Fibroblast of the conjunctiva (primary cell): ENCODE measurements around the gene CFAP97D1.
"Not testable (repeated sequence)": the region's sequence is repeated elsewhere in the genome, so short reads cannot be mapped to it uniquely, and the experiment has no call there.

ENCODE experiments used
- DNase-seq: peaks from one replicate; pipeline ENCODE4 v3.0.0-alpha.2; 2010; ENCODE audit warnings: low read depth

CFAP97D1 gene

DNA sequence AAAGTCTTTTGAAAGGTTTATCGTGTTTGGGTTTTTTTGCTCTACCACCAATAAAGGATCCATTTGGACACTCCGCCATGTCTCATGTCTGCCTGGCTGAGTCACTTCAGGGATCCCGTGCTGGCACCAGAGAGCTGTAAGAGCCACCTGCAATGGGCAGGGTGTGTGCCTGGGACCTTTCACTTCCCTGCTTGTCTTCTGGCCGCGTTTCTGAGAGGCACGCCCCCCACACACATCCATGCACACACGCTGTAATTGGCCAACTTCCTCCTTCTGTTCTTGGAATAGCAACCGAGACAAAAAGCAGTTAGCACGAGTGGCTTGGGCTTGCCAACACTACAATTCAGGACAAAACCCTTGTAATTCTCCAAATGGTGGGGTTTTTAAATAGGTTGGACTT is 11.9 kb upstream of the CFAP97D1 start:
- DNase-seq, result no peak

DNA sequence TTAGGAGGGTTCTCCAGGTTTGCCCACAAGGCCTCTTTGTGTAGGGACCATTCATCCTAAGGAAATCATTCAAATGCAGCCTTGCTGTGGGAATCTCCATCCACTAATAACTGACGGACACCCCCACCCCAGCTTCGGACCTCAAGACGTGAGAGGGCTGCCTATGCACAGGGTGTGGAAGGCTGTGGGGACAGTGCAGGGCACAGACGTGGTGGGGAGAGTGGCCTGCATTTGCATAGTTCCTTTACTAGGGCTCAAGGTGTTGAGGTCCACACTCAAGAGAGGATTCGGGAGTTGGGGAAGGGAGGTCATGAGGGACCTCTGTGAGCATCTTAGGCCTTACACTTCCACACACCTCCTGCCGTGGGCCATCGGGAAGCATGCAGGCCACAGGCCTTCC is 11.3 kb upstream of the CFAP97D1 start:
- DNase-seq, result no peak

DNA sequence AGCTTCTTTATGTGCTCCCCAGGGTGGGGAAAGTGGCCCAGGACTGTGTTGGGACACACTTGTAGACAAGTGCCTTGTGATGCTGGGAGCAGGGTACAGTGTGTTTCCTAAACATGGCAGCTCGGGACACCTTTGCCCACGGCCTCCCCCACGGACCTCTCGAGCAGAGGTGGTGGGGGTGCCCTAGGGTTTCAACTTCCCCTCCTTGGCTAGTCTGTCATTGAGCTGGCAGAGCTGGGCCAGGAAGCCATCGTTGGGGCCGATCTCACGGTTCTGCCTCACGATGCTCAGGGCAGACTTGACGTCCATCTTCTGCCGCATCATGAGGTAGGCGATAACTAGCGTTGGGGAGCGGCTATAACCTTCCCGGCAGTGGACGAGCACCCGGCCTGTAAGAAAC is 10.8 kb upstream of the CFAP97D1 start:
- no peak for DNase-seq

DNA sequence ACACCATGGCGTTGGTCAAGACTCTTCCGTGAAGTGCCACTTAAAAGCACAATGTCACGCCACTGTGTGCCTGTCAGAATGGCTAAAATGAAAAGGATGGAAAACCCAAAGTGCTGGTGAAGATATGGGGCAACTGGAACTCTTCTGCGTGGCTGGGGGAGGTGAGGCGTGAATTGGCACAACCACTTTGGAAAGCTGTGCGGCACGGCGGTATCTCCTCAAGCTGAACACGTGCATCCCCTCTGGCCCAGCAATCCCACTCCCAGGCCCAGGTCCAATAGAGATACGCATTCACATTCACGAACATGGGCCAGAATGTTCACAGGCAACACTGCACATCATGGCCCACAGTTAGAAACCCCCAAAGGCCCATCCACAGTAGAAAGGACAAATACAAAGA is 10.4 kb upstream of the CFAP97D1 start:
- no peak for DNase-seq

DNA sequence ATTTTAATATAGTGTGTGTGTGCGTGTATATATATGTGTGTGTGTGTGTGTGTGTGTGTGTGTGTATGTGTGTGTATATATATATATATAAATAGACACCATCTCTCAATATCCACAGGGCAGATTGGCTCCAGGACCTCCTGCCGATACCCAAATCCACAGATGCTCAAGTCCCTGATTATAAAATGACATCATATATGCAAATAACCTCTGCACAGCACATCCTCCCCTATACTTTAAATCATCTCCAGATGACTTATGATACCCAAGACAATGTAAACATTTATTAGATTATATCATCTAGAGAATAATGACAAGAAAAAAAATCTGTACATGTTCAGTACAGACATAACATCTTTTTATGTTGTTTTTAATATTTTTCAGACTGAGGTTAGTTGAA is 9.3 kb upstream of the CFAP97D1 start:
- DNase-seq, result no peak

DNA sequence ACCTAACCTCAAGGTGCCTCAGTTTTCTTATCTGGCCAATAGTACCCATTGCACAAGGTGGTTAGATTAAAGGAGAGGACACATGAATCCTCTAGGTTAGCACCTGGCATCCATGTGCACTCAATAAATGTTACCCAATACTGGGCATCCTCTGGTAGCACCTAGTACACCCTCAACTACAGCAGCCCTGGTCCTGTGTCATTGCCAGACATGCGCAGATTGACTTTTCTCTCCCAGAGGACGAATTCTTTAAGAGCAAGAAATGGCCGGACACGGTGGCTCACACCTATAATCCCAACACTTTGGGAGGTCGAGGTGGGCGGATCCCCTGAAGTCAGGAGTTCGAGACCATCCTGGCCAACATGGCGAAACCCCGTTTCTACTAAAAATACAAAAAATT is 8.8 kb upstream of the CFAP97D1 start:
- no peak for DNase-seq

DNA sequence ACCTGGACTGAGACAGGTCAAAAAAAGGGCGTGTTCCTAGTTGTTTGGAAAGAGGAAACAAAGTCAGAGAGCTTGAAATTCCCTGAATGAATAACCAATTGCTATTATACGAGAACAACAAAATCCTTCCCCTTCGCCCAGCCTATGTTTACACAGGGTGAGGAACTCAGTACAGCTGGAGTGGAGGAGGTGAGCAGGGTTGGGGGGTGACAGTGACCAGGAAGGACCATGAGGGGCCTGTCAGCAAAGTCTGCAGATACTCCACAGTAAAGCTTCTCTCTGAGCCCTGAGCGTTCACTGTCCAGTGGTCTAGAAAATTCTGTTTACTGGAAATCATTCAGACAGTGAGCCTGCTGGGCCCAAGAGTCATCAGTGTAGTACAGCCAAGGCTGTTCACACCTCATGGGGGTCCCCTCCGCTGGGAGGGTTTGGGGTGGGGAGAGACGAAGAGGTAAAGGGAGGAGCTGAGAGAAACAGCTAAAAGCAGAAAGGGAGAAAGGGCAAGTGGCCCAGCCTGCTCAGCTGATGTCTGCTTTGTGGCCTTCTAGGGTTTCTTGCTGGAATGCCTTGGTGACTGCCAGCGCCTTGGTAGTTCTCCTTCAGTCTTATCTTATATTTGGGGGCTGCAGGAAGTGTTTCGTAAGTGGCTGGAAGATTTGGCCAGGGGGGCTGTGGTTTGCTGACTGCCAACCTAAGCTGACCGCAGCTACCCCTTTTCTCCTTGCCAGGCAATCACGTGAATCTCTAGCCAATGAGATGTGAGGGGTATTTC is 7.2 kb upstream of the CFAP97D1 start:
- DNase-seq, result no peak

DNA sequence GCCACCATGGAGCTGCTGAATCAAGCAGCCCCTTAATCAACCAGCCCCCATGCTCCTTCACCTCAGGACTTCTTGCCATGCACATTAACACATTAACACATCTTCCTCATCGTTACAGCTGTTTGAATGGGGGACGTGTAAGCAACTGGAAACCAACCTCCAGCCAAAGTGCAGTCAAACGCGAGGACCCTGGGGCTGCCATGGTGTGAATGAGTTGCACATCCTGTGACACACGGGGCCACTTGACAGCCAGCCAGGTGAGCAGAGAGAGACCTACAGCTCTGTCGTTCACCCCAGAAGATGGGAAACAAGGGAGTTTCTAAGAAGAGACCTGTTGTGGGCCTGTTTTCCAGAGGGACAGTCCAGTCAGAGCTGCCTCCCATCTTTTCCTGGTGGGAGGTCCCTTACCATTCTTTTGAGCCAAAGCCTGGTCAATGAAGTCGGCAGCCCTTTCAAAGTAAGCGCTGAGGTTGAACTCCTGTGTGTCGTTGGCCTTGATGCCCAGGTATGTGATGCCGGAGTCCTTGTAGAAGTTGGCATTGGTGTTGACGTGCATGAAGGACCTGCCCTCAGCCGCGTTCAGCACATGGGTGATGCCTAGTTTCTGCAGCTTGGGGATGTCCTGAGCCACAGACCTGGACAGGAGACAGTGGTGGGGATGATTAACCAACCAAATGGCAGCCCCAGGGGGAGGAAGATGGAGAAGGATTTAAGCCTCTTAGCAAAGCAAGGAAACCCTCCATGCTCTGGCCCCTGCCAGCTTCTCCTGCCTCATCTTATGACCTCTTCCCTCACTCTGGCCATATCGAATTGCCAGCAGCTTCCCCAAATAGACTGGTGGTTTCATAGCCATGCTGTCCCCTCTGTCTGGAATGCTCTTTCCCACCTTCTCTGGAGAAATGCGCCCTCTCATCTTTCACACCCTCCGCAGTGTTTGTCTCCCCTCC is 5.7 kb upstream of the CFAP97D1 start:
- DNase-seq, result no peak

DNA sequence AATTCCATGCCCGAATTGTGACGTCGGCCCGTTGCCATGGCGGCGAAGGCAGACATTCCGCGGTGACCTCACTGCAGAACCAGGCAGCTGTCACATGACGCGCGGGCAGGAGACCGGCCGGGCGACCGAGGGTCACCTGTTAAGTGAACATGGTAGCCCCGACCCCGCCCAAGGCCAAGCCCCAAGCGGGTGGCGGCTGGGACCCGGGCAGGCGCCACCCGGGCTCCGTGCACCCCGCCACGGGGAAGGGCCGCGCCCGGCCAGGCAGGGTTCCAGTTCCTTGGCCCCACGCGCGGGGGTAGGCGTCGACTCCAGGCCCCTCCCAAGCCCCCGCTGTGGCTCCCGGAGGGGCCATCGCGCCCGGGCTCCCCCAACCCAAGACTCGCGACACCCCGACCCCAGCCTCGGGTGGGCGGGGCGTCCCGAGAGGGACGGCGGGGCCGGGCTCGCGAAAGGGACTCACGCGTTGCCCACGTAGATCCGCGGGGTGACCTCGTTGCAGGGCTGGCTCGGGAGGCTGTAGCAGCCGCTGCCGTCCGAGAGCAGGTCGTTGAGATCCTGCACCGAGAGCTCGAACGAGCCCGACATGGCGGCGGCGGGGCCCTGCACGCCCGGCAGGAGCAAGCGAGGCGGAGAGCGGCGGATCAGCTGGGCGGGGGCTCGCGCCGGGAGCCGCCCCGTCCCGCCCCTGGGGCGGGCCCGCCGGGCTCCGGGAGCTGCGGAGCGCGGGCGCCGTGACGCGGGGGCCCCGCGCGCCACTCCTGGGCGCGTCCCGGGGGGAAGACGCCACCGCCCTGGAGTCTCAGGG is 1.7 kb upstream of the CFAP97D1 start, which contains the start of gene DUSP3:
Gene DUSP3, minus strand, starts transcription at position 641 of the 808 bp plus-strand sequence. Its CDS starts 53 bp downstream, at position 588.
- DNase-seq, result peak; percentile 81

DNA sequence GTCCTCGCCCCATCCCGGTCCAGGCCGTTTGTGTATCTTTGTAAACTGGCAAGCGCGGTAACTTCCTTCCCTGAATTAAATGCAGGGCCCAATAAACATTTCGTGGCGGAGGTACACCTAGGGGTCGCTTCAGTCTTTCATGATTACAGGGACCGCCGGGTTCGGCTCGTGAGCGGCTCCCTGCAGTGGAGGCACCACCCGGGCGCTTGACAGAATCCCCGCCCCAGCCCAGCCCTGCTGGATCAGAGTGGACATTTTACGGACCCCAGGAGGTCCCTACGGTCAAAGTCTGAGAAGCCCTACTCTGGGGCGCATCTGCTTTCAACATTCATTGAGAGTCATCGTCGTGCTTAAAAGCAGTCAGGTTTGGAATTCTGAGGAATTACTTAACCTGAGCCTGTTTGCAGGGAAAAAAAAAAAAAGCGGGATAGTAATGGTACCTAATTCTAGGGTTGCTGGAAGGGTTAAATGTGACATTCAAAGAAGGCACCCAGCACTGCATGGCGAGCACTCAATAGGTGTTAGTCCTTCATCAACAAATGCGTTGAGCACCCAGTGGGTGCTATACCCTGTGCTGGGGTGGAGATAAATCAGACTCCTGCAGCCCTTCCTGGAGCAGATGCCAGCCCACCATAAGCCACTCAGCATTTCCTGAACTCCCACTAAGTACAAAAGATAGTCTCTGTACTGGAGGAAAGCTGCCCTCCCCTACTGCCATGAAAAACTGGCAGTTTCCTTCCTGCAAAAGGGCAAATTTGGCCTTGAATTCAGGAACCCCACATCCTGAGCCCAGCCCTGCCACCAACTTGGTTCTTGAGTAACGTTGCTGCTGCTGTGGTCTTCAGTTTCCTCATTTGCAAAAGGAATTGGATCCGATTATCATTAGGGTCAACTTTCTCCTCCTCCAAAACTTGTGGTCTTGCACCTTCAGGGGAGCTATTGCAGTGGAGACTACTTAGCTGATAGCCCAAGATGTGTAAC is 800 bp upstream of the CFAP97D1 start:
- DNase-seq, result no peak

DNA sequence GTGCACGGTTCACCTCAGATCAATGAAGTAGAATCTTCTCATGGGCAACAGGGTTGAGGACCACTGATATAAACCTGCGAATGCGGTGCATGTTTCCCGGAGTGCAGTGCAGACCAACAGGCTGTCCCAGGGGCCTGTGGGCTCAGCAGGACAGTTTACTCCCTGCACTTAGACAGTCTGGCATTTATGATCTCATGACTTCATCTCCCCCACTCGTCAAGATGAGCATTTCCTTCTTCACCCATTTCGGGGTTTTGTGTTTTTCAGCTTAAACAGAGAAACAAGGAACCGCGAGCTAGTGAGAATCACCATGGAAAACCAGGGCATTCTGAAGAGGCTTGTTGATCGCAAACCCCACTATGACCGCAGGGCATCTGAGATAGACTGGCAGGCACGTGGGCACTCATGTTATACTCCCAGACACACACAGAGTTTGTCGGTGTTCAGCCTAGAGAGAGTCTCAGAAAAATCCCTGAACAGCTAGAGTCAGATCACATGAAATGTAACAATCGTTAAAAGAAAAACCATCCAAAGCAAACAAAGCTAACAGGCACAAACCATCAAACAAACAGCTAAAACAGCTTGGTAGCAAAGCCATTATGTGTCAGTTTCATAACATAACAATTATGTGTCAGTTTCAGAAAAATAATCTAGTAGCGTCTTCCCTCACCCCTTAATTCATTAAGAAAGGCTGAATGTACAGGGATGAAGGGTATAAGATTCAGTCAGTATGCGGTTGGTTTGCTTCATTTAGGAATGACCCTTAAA is 2.9 kb downstream of the CFAP97D1 start:
- no peak for DNase-seq

DNA sequence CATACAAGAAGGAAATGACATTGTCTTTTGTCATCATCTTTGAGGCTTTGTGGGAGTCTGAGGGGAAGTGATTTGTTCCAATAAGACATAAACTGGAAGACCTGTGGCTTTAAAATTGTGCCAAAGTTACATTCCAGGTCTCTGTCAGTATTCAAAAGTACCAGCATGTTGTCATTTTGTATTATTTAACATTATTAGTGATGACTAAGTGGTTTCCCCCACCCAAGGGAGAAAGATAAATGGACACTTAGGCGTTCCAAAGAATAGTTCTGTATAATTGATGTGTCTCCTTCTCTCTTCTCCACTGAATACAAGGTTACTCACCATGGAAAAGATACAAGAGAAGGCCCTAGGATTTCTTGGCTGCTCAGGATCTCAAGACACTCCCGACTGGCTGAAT is 3.8 kb downstream of the CFAP97D1 start:
- no peak for DNase-seq

DNA sequence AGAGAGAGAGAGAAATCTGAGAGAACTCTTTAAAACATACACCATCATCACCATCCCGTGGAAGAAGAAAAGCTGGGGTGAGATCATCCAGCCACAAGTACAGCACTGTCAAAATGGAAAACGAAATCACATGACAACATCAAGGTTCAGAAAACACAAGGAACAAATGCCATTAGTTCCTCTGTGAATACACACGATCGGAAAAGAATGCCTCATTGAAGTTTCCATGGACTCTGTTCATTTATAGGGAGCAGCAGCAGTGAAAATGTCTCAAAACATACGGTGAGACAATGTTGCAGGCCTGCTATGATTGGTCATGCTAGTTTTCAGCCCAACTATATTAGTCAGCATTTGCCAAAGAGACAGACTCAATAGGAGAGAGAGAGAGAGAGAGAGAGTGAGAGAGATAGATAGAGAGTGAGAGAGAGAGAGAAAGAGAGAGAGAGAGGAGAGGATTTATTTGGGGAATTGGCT is 4.4 kb downstream of the CFAP97D1 start:
- DNase-seq, result no peak

DNA sequence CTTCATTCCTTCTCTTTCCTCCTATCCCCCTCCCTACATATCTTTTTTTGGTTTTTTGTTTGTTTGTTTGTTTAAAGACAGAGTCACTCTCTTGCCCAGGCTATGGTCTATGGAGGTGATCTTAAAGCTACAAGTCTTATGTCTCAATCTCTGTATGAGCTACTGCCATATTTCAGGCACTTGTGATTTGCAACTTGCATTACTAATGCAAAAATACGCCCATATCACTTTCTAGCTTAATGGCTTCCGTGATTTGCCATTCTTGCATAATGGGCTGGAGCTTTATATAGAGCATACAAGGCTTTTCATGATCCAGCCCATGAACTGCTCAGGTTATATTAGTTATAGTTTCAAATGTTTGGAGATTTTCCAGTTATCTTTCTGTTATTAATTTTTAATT is 7.5 kb downstream of the CFAP97D1 start:
- DNase-seq, result no peak

DNA sequence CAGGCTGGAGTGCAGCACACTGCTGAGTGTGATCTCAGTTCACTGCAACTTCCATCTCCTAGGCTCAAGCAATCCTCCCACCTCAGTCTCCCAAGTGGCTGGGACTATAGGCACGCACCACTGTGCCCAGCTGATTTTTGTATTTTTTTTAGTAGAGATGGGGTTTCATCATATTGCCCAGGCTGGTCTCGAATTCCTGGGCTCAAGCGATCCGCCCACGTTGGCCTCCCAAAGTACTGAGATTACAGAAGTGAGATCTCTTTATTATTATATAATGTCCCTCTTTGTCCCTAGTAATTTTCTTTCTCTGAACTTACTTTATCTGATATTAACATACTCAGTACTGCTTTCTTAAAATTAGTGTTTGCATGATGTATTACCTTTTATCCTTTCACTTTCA is 8.3 kb downstream of the CFAP97D1 start:
- no peak for DNase-seq

DNA sequence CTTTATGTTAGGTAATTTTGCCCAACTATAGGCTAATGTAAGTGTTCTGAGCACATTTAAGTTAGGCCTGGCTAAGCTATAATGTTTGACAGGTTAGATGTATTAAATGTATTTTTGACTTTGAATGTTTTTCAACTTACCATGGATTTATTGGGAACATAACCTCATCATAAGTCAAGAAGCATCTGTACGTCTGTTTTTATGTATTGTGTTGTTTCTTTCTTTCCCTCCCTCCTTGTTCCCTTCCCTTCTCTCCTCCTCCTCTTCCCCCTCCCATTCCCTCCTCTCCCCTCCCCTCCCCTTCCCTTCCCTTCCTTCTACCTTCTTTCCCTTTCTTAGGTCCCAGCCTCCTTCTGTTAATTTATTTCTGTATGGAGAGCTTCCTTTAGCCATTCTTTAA is 9.2 kb downstream of the CFAP97D1 start:
- no peak for DNase-seq

DNA sequence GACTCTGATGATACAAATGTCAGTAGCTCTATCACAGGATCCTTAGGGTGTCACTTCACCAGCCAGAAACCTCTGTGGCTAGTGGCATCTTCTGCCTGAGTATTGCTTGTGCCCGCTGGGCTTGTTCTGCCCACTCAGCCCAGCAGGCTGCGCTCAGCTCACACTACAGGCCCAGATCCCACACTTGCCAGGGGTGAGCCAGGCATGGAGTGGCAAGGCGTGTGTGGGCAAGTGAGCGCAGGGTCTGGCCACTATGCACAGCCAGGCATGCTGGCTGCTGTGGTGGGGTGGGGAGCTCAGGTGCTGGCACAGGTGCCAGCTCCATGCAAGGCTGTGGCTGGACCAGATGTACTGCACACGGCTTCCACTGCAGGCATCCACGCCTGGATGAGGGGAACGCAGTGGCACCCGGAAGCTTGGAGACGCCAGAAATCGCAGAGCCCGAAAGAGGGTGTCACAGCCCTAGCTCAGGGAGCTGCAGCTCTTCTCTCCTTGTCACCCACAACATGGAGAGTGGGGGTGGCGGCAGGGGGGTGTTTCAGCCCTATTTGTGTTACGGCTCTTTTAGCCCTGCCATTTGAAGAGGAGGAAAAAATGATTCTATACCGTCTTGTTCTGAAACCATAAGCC is 10.2 kb downstream of the CFAP97D1 start:
- no peak for DNase-seq

DNA sequence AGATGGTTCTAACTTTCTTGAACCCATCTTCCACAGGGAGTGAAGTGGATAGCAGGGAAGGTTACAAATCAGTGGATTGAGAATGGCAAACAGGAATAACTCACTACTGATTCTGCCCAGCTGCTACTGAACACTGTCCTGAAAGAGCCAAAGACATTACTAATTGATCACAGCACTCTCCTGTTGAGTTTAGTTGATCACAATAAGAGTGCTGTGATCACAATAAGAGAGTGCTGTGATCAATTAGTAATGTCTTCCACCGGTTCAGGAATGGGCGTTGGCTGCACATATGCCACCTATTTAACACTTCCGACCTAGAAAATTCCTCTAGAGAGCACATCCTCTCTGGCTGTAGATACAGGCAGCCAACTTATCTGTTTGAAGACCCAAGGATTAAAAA is 11.4 kb downstream of the CFAP97D1 start:
- DNase-seq, result peak; percentile 49

DNA sequence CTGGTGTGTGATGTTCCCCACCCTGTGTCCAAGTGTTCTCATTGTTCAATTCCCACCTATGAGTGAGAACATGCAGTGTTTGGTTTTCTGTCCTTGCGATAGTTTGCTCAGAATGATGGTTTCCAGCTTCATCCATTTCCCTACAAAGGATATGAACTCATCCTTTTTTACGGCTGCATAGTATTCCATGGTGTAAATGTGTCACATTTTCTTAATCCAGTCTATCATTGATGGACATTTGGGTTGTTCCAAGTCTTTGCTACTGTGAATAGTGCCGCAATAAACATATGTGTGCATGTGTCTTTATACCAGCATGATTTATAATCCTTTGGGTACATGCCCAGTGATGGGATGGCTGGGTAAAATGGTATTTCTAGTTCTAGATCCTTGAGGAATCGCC is 12.4 kb downstream of the CFAP97D1 start:
- DNase-seq, result not testable (repeated sequence)

DNA sequence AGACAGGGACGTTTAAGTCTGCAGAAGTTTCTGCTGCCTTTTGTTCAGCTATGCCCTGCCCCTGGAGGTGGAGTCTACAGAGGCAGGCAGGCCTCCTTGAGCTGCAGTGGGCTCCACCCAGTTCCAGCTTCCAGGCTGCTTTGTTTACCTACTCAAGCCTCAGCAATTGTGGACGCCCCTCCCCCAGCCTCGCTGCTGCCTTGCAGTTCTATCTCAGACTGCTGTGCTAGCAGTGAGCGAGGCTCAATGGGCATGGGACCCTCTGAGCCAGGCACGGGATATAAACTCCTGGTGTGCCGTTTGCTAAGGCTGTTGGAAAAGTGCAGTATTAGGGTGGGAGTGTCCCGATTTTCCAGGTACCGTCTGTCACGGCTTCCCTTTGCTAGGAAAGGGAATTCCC is 17.8 kb downstream of the CFAP97D1 start:
- DNase-seq, result not testable (repeated sequence)
